ENCODE results near the gene OR10G3. TPM values are rescaled to one million over a fixed set of nuclear protein-coding genes. Genes with fewer than 3 reads are reported as not detected.
A peak's percentile ranks its signal among the peaks of the same experiment; 100 is the strongest.

The OR10G3 gene
- total RNA-seq, 2 experiments from 2014 or later, result not detected

DNA sequence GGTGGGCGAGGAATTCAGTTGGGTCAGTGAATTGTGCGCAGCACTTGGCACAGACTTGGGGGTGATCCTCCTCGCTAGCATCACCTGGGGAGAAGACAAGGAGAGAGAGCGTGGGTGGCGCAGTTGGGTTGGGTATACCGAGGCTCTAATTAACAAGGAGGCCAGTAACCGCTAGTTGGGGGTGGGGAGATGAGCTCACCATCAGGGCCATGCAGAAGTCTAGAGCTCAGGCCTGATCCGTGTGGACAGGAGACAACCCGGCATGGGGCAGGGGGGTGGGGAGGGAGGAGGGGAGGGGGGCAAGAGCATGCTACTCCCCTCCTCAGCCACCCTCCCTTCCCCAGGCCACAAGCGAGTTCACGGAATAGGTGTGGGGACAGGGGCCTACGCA lies 54.3 kb downstream of the OR10G3 start:
- peak; percentile 11 for ATAC-seq
- DNase-seq, result peak; percentile 26
- TF ChIP-seq, protein P1, sequence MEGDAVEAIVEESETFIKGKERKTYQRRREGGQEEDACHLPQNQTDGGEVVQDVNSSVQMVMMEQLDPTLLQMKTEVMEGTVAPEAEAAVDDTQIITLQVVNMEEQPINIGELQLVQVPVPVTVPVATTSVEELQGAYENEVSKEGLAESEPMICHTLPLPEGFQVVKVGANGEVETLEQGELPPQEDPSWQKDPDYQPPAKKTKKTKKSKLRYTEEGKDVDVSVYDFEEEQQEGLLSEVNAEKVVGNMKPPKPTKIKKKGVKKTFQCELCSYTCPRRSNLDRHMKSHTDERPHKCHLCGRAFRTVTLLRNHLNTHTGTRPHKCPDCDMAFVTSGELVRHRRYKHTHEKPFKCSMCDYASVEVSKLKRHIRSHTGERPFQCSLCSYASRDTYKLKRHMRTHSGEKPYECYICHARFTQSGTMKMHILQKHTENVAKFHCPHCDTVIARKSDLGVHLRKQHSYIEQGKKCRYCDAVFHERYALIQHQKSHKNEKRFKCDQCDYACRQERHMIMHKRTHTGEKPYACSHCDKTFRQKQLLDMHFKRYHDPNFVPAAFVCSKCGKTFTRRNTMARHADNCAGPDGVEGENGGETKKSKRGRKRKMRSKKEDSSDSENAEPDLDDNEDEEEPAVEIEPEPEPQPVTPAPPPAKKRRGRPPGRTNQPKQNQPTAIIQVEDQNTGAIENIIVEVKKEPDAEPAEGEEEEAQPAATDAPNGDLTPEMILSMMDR (IDR thresholded peaks at IDR 0.05), result no peak
- no peaks in the 10 kb centered on the region for H3K27me3 Mint-ChIP-seq
- ChIA-PET POLR2A (interaction anchor here (0.7 to 8.0 kb wide), 4 partner anchors 13 to 141 kb away, joined by 3 to 62 read pairs (median 6); partner anchors contain the start of gene METTL3), CTCF (interaction anchor here (1.0 to 6.8 kb wide), 7 partner anchors 14 to 421 kb away, joined by 4 to 41 read pairs (median 5); partner anchors contain the start of genes METTL3, RAB2B and TOX4)
- intact Hi-C loops (cut with micrococcal nuclease), result no loop called here
- H3K27ac Mint-ChIP-seq, result peak overlapping the region; percentile 75
- peaks cover 19% of the 10 kb centered on the region for H3K4me1 Mint-ChIP-seq (ENCODE audit: low read depth)
- H3K9me3 Mint-ChIP-seq, result no peaks in the 10 kb centered on the region
- peak overlapping the region; percentile 70 for H3K4me3 Mint-ChIP-seq
- no peaks in the 10 kb centered on the region for H3K36me3 Mint-ChIP-seq (ENCODE audit: low read depth)

DNA sequence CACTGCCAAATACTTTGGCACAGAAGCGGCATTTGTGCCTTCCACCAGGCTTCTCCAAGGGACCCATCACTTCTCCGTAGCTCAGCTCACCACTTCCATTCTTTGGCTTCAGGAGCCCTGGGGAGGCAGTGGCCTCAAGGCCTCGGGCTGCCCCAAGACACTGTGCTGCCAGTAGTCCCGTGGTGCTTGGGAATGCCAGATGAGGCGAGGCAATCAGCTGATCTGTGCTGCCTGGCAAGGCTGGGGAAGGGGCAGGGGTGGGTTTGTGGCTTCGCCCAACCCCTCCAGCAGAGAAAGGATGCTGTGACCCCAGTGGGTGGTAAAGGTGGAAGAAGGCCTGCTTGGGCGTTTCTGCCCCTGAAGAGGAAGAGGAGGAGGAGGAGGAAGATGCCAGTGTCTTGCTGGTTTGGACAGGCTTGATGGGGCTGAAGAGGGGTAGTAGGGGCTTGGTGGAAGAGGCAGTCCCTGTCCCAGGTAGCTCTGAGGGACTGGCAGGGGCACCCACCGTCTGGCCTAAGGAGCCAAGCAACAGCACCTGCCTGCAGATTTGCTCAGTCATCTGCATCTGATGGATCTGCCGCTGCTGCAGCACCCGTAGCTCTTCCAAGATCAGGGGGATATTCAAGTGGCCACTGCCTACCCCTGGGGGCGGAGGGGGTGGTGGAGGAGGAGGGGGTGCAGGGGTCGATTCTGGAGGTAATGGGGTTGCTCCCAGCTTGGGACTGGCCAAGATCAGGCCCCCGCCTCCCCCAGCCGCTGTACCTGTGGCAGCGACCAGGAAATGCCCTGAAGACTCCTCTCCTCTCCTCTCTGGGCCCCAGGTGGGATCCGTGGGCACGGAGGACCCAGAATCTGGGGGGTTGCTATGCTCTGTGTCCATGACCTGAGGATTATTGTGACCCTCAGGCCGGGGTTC lies 55.0 kb downstream of the OR10G3 start:
- ChIA-PET POLR2A (interaction anchor here (2.1 to 8.0 kb wide), 2 partner anchors 13 to 26 kb away, joined by 7 to 62 read pairs; partner anchors contain the start of gene METTL3), CTCF (interaction anchor here (1.4 to 6.8 kb wide), 2 partner anchors 14 to 26 kb away, joined by 5 to 41 read pairs; partner anchors contain the start of gene METTL3)
- no peak for ATAC-seq
- H3K27me3 Mint-ChIP-seq, result no peaks in the 10 kb centered on the region
- no peaks in the 10 kb centered on the region for H3K9me3 Mint-ChIP-seq
- no peak overlapping the region for H3K27ac Mint-ChIP-seq
- TF ChIP-seq, protein P1 (IDR thresholded peaks at IDR 0.05), result no peak
- no peaks in the 10 kb centered on the region for H3K36me3 Mint-ChIP-seq (ENCODE audit: low read depth)
- intact Hi-C loops (cut with micrococcal nuclease), result no loop called here
- no peak for DNase-seq
- peak overlapping the region; percentile 70 for H3K4me3 Mint-ChIP-seq
- H3K4me1 Mint-ChIP-seq (ENCODE audit: low read depth), result peaks cover 21% of the 10 kb centered on the region

DNA sequence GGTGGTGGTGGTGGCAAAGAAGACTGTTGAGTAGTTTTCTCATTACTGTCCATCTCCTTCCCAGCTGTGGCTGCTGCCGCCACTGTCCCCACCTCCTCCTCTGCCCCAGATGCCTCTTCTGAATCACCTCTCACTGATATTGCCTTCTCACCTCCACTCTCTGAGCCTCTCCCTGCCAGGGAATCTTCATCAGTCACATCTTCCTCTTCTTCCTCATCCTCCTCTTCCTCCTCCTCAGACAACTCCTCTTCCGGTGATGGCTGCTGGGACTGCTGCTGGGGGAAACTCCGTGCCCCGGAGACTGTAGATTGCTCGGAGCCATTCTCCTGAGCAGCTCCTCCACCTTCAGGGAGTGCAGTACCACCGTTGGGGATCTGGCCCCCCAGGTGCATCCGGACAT lies 56.7 kb downstream of the OR10G3 start:
- CTCF ChIA-PET, result interaction anchor here (1.2 to 2.1 kb wide), 3 partner anchors 12 to 188 kb away, joined by 4 to 7 read pairs (median 5); partner anchors contain the start of gene METTL3
- DNase-seq (no peak), ATAC-seq (no peak)
- POLR2A ChIA-PET, result interaction anchor here (1.1 to 8.0 kb wide), 2 partner anchors 11 to 24 kb away, joined by 4 to 62 read pairs; partner anchors contain the start of gene METTL3
- Mint-ChIP-seq H3K9me3 (no peaks in the 10 kb centered on the region), H3K4me3 (no peak overlapping the region), H3K27ac (no peak overlapping the region), H3K4me1 (ENCODE audit: low read depth) (peaks cover 18% of the 10 kb centered on the region), H3K27me3 (no peaks in the 10 kb centered on the region), H3K36me3 (ENCODE audit: low read depth) (no peaks in the 10 kb centered on the region)
- TF ChIP-seq, protein P1 (IDR thresholded peaks at IDR 0.05), result no peak
- intact Hi-C loops (cut with micrococcal nuclease), result no loop called here

DNA sequence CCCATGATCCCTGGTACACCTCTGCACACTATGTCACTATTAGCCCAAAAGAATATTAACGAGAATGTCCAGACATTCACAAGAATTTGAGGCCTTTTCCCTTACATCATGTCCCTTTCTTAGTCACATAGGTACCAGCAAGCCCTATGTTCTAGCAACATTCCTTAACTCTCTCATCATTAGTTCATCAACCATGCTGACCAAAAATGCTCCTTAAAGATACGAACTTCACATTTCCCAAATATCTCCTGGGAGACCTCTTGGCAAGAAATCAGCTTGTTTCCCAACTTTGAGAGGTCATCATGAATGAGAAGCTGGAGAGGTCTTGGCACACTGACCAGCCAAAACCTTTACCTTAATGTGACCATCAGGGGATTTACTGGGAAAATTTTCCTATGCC lies 58.4 kb downstream of the OR10G3 start:
- no peak overlapping the region for H3K4me3 Mint-ChIP-seq
- CTCF ChIA-PET, result interaction anchor here (1.1 to 2.1 kb wide), 2 partner anchors 23 to 36 kb away, joined by 3 to 7 read pairs; no protein-coding TSS in a partner anchor

More for the DNA sequence above, 58.4 kb downstream of the OR10G3 start:
- POLR2A ChIA-PET, result interaction anchor here (8.0 kb wide), 1 partner anchor 9 kb away, joined by 62 read pairs; the partner anchor contains the start of gene METTL3
- TF ChIP-seq, protein P1 (IDR thresholded peaks at IDR 0.05), result no peak
- Mint-ChIP-seq H3K27ac (no peak overlapping the region), H3K4me1 (ENCODE audit: low read depth) (peaks cover 8% of the 10 kb centered on the region), H3K36me3 (ENCODE audit: low read depth) (no peaks in the 10 kb centered on the region), H3K27me3 (no peaks in the 10 kb centered on the region), H3K9me3 (no peaks in the 10 kb centered on the region)
- ATAC-seq, result no peak
- DNase-seq, result no peak
- intact Hi-C loops (cut with micrococcal nuclease), result no loop called here
